Fibroblast of skin of right quadriceps (primary cell): Measurements from ENCODE around the gene IFNG.
A peak's percentile ranks its signal among the peaks of the same experiment; 100 is the strongest.

Experiments used
- DNase-seq: peaks from one replicate; pipeline ENCODE4 v3.0.0-alpha.2; 2013

The IFNG gene

GRCh38 chr12:68111995-68112394 lies 47.5 kb downstream of the IFNG start:
- no peak for DNase-seq

GRCh38 chr12:68109444-68110217 lies 49.9 kb downstream of the IFNG start:
- DNase-seq, result no peak

GRCh38 chr12:68109001-68109400 lies 50.5 kb downstream of the IFNG start:
- no peak for DNase-seq

GRCh38 chr12:68106660-68107059 lies 52.9 kb downstream of the IFNG start:
- DNase-seq, result no peak

- DNase-seq, result peak; percentile 50
These were observed 53.4 kb downstream of the IFNG start for GRCh38 chr12:68106160-68106559.
